Measurements from ENCODE around the gene SHC4.

The SHC4 gene

GRCh38 chr15:48868536-48868935, 95.2 kb downstream of the SHC4 start:
- no peak overlapping the region for H3K27ac ChIP-seq (replicated peaks)

GRCh38 chr15:48868023-48868422, 95.7 kb downstream of the SHC4 start:
- Histone ChIP-seq H3K27ac (replicated peaks) (no peak overlapping the region), H3K4me3 (replicated peaks; ENCODE audit: insufficient read depth, low read length) (no peak overlapping the region), H3K27me3 (ENCODE audit: insufficient read depth, poor library complexity, severe bottlenecking) (no peaks in the 10 kb centered on the region)
- TF ChIP-seq SPI1 (IDR thresholded peaks at IDR 0.05; ENCODE audit: borderline replicate concordance, low read depth) (no peak), GABPA (IDR thresholded peaks at IDR 0.05; ENCODE audit: low read depth) (no peak), CTCF (IDR thresholded peaks at IDR 0.05; ENCODE audit: insufficient read depth, low read length) (no peak), REST (IDR thresholded peaks at IDR 0.05; ENCODE audit: insufficient replicate concordance, low read depth) (no peak), POLR2AphosphoS5 (IDR thresholded peaks at IDR 0.05; ENCODE audit: low read depth) (no peak)
- no peak for DNase-seq (ENCODE audit: low read depth in 1 of 2, low spot score in 1 of 2)

More at GRCh38 chr15:48868536-48868935, 95.2 kb downstream of the SHC4 start:
- H3K27me3 ChIP-seq (ENCODE audit: insufficient read depth, poor library complexity, severe bottlenecking), result no peaks in the 10 kb centered on the region
- no peak overlapping the region for H3K4me3 ChIP-seq (replicated peaks; ENCODE audit: insufficient read depth, low read length)
- TF ChIP-seq CTCF (IDR thresholded peaks at IDR 0.05; ENCODE audit: insufficient read depth, low read length) (no peak), SPI1 (IDR thresholded peaks at IDR 0.05; ENCODE audit: borderline replicate concordance, low read depth) (no peak), GABPA (IDR thresholded peaks at IDR 0.05; ENCODE audit: low read depth) (no peak), POLR2AphosphoS5 (IDR thresholded peaks at IDR 0.05; ENCODE audit: low read depth) (no peak), REST (IDR thresholded peaks at IDR 0.05; ENCODE audit: insufficient replicate concordance, low read depth) (no peak)
- no peak for DNase-seq (ENCODE audit: low read depth in 1 of 2, low spot score in 1 of 2)

- no peak overlapping the region for H3K4me3 ChIP-seq (replicated peaks; ENCODE audit: insufficient read depth, low read length)
- H3K27me3 ChIP-seq (ENCODE audit: insufficient read depth, poor library complexity, severe bottlenecking), result no peaks in the 10 kb centered on the region
- TF ChIP-seq GABPA (IDR thresholded peaks at IDR 0.05; ENCODE audit: low read depth), result no peak
- no peak for TF ChIP-seq REST (IDR thresholded peaks at IDR 0.05; ENCODE audit: insufficient replicate concordance, low read depth)
- no peak for TF ChIP-seq CTCF (IDR thresholded peaks at IDR 0.05; ENCODE audit: insufficient read depth, low read length)
- TF ChIP-seq POLR2AphosphoS5 (IDR thresholded peaks at IDR 0.05; ENCODE audit: low read depth), result no peak
- TF ChIP-seq SPI1 (IDR thresholded peaks at IDR 0.05; ENCODE audit: borderline replicate concordance, low read depth), result no peak
- no peak overlapping the region for H3K27ac ChIP-seq (replicated peaks)
- no peak for DNase-seq (ENCODE audit: low read depth in 1 of 2, low spot score in 1 of 2)
Observed at GRCh38 chr15:48866141-48866563, 97.6 kb downstream of the SHC4 start.
